Fibroblast of the aortic adventitia (primary cell): ENCODE results near the gene NPY2R. TPM values are rescaled to one million over a fixed set of nuclear protein-coding genes. Genes with fewer than 3 reads are reported as not detected.
A peak's percentile ranks its signal among the peaks of the same experiment; 100 is the strongest.

Experiments used
- DNase-seq: peaks from one replicate; pipeline ENCODE4 v3.0.0-alpha.2; 2010; ENCODE audit warnings: low read depth
- H3K4me3 ChIP-seq: 2 replicates; pipeline ENCODE4 v1.5.1; 2011; ENCODE audit warnings: low read depth, mild to moderate bottlenecking, control low read depth, low read length, moderate library complexity
- CTCF ChIP-seq: IDR thresholded peaks from 2 replicates; pipeline ENCODE4 v1.5.1; 2011; ENCODE audit warnings: mild to moderate bottlenecking, low read length, control low read depth, inconsistent platforms; ENCODE audit not compliant: insufficient read depth
- total RNA-seq: library from RNA; depleted of rRNA; stranded (reverse); fragments of >200 nt; gene quantifications from 2 replicates; pipeline ENCODE4 v1.2.3, GENCODE V29; 2012; ENCODE audit warnings: low replicate concordance

Gene NPY2R
- total RNA-seq = 0.27 TPM in 1 of 2 replicates, not detected in the other

DNA sequence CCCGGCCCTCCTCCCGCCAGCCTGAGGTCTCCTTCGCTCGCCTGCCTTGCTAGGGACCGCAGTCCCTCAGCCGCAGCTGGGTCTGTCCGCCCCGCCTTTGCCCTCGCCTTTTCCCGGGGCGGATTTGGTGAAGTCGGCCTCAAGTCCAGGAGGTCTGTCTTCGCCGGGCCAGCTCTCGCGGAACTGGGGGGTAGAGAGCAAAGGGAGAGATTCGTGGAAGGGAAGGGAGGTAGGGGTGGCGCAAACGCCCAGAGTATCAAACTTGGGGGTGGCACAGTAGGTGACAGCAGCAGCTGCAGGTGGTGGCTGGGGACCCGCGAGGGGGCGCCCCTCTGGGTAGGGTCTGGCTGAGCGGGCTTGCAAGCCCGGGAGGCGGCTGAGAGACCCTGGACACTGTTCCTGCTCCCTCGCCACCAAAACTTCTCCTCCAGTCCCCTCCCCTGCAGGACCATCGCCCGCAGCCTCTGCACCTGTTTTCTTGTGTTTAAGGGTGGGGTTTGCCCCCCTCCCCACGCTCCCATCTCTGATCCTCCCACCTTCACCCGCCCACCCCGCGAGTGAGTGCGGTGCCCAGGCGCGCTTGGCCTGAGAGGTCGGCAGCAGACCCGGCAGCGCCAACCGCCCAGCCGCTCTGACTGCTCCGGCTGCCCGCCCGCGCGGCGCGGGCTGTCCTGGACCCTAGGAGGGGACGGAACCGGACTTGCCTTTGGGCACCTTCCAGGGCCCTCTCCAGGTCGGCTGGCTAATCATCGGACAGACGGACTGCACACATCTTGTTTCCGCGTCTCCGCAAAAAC, at the start of gene NPY2R:
TSS of gene NPY2R (plus strand) at position 379 of the 797 bp plus-strand sequence. CDS start 5,304 bp downstream, outside the sequence.
- peak within 1 kb of the TSS; percentile 32 for H3K4me3 ChIP-seq
- no peak for DNase-seq
- TF ChIP-seq CTCF = no peak

- no peak overlapping the region for H3K4me3 ChIP-seq
- no peak for DNase-seq
- no peak for TF ChIP-seq CTCF
These were observed 47.1 kb upstream of the NPY2R start for GRCh38 chr4:155161357-155161756.

GRCh38 chr4:155164718-155165117, 43.7 kb upstream of the NPY2R start:
- no peak for DNase-seq
- no peak overlapping the region for H3K4me3 ChIP-seq
- no peak for TF ChIP-seq CTCF

DNA sequence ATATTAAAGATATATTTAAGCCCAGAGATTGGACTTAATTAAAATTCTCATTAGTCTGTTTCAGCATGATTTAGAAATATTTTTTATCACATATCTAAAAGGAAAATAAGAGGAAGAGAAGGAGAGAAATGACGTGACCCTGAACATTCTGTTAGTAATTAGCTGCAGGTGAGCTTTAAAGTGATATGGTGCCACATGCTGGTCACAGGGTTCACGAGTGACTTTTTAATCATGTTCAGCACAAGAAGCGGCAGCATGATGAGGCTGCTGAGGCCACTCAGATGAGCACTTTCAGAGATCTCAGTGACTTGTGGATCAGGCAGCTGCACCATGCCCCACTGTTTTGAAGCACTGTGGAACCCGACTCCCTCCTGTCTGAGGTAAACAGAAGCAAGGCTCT, 37.9 kb upstream of the NPY2R start:
- no peak overlapping the region for H3K4me3 ChIP-seq
- peak; percentile 3 for DNase-seq
- TF ChIP-seq CTCF = no peak

- DNase-seq = peak; percentile 14
- TF ChIP-seq CTCF = no peak
- H3K4me3 ChIP-seq = no peak overlapping the region
These were observed 35.1 kb upstream of the NPY2R start for GRCh38 chr4:155173371-155173770.

- DNase-seq = no peak
- TF ChIP-seq CTCF = no peak
- H3K4me3 ChIP-seq = no peak overlapping the region
These were observed 33.8 kb upstream of the NPY2R start for GRCh38 chr4:155174668-155175067.
